COLO668 (cell line): Measurements from ENCODE around the gene CHGA.

Source experiments
- DNase-seq: peaks from one replicate; lab custom pipeline; 2025; ENCODE audit not compliant: unreplicated experiment; lab: John Stamatoyannopoulos, UW

CHGA gene

GRCh38 chr14:92976268-92976667 lies 53.3 kb downstream of the CHGA start:
- no peak for DNase-seq

- no peak for DNase-seq
These were observed 55.5 kb downstream of the CHGA start for GRCh38 chr14:92978229-92979021.

- no peak for DNase-seq
These were observed 57.9 kb downstream of the CHGA start for GRCh38 chr14:92980866-92981265.

- DNase-seq: no peak
These were observed 58.8 kb downstream of the CHGA start for GRCh38 chr14:92981726-92982125.

GRCh38 chr14:92982956-92983355 lies 60.0 kb downstream of the CHGA start:
- DNase-seq: no peak

- no peak for DNase-seq
These were observed 61.3 kb downstream of the CHGA start for GRCh38 chr14:92984082-92984788.
